IPS-18a (cell line): Measurements from ENCODE around the gene CCDC13.

Experiments
- H3K27ac ChIP-seq: one replicate; pipeline ENCODE4 v1.5.1; 2013; ENCODE audit warnings: low read length
- H3K27me3 ChIP-seq: one replicate; pipeline ENCODE4 v1.6.1; 2013; ENCODE audit warnings: mild to moderate bottlenecking, low read length; ENCODE audit not compliant: control insufficient read depth, insufficient read depth
- H3K36me3 ChIP-seq: one replicate; pipeline ENCODE4 v1.6.1; 2013; ENCODE audit warnings: low read depth, low read length; ENCODE audit not compliant: control insufficient read depth
- H3K4me1 ChIP-seq: one replicate; pipeline ENCODE4 v1.6.1; 2013; ENCODE audit warnings: low read depth, low read length; ENCODE audit not compliant: control insufficient read depth
- H3K4me3 ChIP-seq: one replicate; pipeline ENCODE4 v1.5.1; 2013; ENCODE audit warnings: low read length
- H3K9ac ChIP-seq: one replicate; pipeline ENCODE4 v1.6.1; 2013; ENCODE audit warnings: mild to moderate bottlenecking, low read length, moderate library complexity
- H3K9me3 ChIP-seq: one replicate; pipeline ENCODE4 v1.6.1; 2013; ENCODE audit warnings: low read depth, low read length; ENCODE audit not compliant: control insufficient read depth

Gene CCDC13

DNA sequence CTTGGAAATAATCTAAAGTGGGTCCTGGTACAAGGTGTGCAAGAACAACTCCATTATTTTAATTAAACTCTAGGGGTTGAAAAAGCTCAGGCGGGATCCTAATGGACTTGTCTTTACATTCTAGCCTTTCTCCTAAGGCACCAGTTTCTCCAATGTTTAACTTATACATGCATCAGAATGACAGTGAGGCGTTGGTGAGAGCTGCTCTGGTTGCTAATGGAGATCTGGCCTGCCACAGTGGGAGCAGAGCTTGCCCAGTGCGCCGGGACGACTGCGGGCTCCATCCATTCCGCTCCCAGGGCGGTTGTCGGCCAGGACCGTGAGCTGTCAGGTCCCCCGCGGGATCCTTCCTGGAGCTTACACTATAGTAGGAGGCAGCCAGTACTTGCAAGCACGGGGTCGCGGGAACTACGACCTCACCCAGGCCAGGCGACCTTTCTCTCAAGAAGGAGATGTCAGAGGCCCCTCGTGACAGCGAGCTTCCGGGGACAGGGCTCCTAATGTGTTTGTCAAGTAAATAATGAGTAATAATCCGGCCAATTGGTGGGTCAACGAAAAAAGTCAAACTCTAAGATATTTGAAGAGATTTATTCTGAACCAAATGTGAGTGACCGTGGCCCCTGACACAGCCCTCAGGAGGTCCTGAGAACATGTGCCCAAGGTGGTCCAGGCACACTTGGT is 32.2 kb upstream of the CCDC13 start:
- Histone ChIP-seq H3K9ac (no peak overlapping the region), H3K36me3 (no peaks in the 10 kb centered on the region), H3K27ac (no peak overlapping the region), H3K4me3 (peak overlapping the region; percentile 79), H3K27me3 (peaks cover 25% of the 10 kb centered on the region), H3K9me3 (no peaks in the 10 kb centered on the region), H3K4me1 (peaks cover 9% of the 10 kb centered on the region)

DNA sequence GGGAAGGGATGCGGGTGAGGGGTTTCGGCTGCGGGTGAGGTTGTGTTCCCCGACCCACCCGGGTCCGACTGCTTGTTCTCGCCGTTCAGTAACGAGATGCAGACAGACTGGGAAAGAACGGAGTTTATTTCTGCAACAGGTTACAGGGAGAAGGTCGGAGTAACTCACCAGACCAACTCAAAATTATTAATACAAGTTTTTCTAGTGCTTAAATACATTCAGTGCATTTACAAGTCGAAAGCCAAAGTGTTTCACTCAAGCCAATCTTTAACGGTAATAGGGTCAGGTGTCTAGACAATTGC is 31.7 kb upstream of the CCDC13 start:
- Histone ChIP-seq H3K4me3 (peak overlapping the region; percentile 79), H3K27me3 (peaks cover 25% of the 10 kb centered on the region), H3K9me3 (no peaks in the 10 kb centered on the region), H3K27ac (no peak overlapping the region), H3K9ac (peak overlapping the region; percentile 29), H3K36me3 (no peaks in the 10 kb centered on the region), H3K4me1 (peaks cover 9% of the 10 kb centered on the region)

GRCh38 chr3:42804106-42804830 is 31.2 kb upstream of the CCDC13 start, which contains the start of gene HIGD1A:
HIGD1A (minus strand) TSS chr3:42804490; CDS start chr3:42794253, 10,237 bp downstream.
- Histone ChIP-seq H3K27ac (peak within 1 kb of the TSS; percentile 22), H3K9me3 (no peaks in the 10 kb centered on the region), H3K36me3 (no peaks in the 10 kb centered on the region), H3K9ac (peak within 1 kb of the TSS; percentile 85), H3K4me3 (peak within 1 kb of the TSS; percentile 79), H3K27me3 (peaks cover 25% of the 10 kb centered on the region), H3K4me1 (peaks cover 10% of the 10 kb centered on the region)

DNA sequence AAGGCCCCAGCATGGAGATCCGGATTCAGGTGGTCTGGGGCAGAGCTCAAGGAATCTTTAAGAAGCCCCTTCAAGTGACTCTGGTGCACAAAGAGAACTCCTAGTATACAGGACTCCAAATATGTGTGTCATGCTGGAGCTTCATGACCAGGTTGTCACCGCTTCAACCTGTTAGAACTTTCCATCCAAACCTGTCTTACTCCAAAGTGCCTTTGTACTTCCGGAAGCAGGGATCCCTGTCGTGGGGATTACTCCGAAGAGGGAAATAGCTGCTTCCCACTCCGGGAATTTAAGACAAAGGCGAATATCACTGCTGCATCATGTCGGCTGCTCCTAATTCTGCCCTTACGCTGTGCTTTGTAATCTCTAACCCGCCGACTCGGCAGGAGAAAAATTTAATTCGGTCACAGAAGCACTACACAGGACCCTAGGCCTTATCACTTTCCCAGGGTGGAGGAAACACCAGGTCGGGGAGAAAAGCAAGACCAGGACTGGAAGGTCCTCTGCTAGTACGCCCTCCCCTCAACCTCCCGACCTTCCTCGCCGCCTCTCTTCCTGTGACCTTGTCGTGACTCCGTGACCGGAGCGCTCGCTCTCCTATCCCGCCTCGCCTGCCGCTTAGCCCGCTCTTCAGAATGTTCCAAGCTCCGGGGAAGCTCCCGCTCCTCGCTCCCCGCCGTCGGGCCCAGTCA is 30.5 kb upstream of the CCDC13 start:
- Histone ChIP-seq H3K9ac (peak overlapping the region; percentile 85), H3K4me3 (peak overlapping the region; percentile 79), H3K9me3 (no peaks in the 10 kb centered on the region), H3K4me1 (peaks cover 12% of the 10 kb centered on the region), H3K27me3 (peaks cover 25% of the 10 kb centered on the region), H3K36me3 (no peaks in the 10 kb centered on the region), H3K27ac (peak overlapping the region; percentile 22)

DNA sequence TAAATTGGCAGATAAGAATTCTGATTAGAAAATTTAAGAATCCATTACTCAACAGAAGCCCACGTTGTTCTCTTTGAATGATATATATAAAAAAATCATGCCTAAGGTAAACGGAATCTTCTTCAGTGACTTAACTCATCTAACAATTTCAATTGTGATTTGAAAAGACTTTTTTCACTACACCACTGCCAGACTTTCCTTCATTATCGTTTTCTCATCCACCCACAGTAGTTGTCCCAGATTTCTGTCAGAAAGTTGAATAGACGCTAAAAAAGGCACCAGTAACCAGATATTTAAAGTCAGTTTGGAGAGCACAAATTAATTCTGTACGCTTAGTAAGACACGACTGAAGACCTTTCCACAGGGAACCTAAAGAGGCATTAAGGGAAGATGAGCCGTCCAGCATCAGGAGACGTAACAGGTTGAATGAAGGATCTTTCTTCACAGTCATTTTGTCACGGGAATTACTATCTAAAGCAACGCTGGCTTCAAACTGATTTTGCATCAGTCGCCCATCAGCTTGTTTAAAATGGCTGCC is 29.9 kb upstream of the CCDC13 start:
- Histone ChIP-seq H3K36me3 (no peaks in the 10 kb centered on the region), H3K27me3 (peaks cover 25% of the 10 kb centered on the region), H3K27ac (peak overlapping the region; percentile 22), H3K9me3 (no peaks in the 10 kb centered on the region), H3K4me1 (peaks cover 12% of the 10 kb centered on the region), H3K4me3 (peak overlapping the region; percentile 79), H3K9ac (peak overlapping the region; percentile 85)

GRCh38 chr3:42801784-42802183 is 28.7 kb upstream of the CCDC13 start:
- Histone ChIP-seq H3K27me3 (peaks cover 20% of the 10 kb centered on the region), H3K9ac (no peak overlapping the region), H3K4me3 (no peak overlapping the region), H3K9me3 (no peaks in the 10 kb centered on the region), H3K4me1 (peaks cover 12% of the 10 kb centered on the region), H3K36me3 (no peaks in the 10 kb centered on the region), H3K27ac (no peak overlapping the region)

- H3K4me1 ChIP-seq = peaks cover 16% of the 10 kb centered on the region
- H3K36me3 ChIP-seq = no peaks in the 10 kb centered on the region
- no peak overlapping the region for H3K27ac ChIP-seq
- H3K27me3 ChIP-seq = peaks cover 16% of the 10 kb centered on the region
- H3K4me3 ChIP-seq = no peak overlapping the region
- no peak overlapping the region for H3K9ac ChIP-seq
- no peaks in the 10 kb centered on the region for H3K9me3 ChIP-seq
Observed at GRCh38 chr3:42801048-42801620, 28.1 kb upstream of the CCDC13 start.

DNA sequence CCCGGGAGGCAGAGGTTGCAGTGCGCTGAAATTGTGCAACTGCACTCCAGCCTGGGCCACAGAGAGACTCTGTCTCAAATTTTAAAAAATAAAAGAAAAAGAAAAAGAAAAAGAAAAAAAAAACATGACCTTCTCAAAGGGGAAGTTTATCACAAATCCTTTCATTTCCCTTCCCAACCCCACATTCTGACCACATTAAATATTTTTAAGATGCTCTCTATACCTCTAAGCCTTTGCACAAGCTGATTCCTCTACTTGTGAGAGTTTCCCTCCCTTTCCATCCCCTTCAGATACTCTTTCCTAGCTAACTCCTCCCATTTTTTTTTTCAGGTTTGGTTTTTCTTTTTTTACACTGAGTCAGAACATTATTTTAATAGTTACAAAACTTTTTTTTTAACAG is 27.2 kb upstream of the CCDC13 start:
- Histone ChIP-seq H3K9me3 (no peaks in the 10 kb centered on the region), H3K27me3 (peaks cover 7% of the 10 kb centered on the region), H3K4me3 (no peak overlapping the region), H3K36me3 (no peaks in the 10 kb centered on the region), H3K9ac (no peak overlapping the region), H3K4me1 (peaks cover 20% of the 10 kb centered on the region), H3K27ac (no peak overlapping the region)

GRCh38 chr3:42799376-42799775 is 26.3 kb upstream of the CCDC13 start:
- no peak overlapping the region for H3K27ac ChIP-seq
- H3K4me1 ChIP-seq = peaks cover 20% of the 10 kb centered on the region
- H3K9ac ChIP-seq = no peak overlapping the region

DNA sequence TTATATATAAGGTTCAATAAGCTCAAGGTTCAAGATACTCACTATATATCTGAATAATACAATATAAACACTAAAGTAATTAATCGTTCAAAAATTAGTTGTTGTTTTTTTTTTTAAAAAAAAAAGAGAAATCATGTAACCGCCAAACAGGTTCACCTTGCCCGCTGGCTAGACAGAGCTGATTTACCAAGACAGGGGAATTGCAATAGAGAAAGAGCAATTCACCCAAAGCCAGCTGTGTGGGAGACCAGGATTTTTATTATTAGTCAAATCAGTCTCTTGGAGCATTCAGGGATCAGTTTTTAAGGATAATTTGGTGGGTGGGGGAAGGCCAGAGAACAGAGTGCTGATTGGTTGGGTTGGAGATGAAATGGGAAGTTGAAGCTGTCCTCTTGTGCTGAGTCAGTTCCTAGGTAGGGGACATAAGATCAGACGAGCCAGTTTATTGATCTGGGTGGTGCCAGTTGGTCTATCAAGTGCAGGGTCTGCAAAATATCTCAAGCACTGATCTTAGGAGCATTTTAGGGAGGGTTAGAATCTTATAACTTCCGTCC is 23.4 kb upstream of the CCDC13 start:
- Histone ChIP-seq H3K9me3 (no peaks in the 10 kb centered on the region), H3K4me1 (peaks cover 11% of the 10 kb centered on the region), H3K9ac (no peak overlapping the region), H3K27ac (no peak overlapping the region), H3K4me3 (no peak overlapping the region), H3K36me3 (peaks cover 15% of the 10 kb centered on the region), H3K27me3 (no peaks in the 10 kb centered on the region)

More at GRCh38 chr3:42799376-42799775, 26.3 kb upstream of the CCDC13 start:
- no peaks in the 10 kb centered on the region for H3K36me3 ChIP-seq
- H3K9me3 ChIP-seq = no peaks in the 10 kb centered on the region
- no peak overlapping the region for H3K4me3 ChIP-seq
- no peaks in the 10 kb centered on the region for H3K27me3 ChIP-seq

DNA sequence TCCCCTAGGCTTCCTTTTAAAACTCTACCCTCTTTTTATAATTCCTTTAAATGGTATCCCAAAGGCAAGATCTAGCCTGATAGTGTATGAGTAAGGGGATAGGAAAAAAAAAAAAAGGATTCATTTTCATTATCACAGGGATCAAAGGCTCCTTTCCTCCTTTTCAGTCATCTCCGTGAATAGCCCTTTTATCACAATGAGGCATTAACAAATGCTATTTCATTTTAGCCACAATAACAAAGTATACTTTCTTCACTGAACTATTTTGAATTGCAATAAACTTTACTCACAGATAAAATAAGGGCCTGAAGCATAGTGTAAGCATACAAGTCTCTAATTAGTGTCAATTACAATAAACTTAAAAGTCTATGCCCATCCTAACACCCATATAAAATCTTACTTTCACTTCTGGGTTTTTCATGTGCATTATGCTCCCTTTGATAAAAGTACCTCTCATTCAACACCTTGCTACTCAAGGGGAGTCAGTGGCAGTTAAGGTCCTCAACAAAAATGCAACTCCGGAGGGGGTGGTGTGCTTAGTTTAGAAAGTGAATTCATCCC is 22.6 kb upstream of the CCDC13 start:
- H3K4me1 ChIP-seq = peaks cover 11% of the 10 kb centered on the region
- no peaks in the 10 kb centered on the region for H3K9me3 ChIP-seq
- H3K27ac ChIP-seq = no peak overlapping the region
- peaks cover 20% of the 10 kb centered on the region for H3K36me3 ChIP-seq
- no peak overlapping the region for H3K4me3 ChIP-seq
- H3K9ac ChIP-seq = no peak overlapping the region
- no peaks in the 10 kb centered on the region for H3K27me3 ChIP-seq
